H1 (cell line): ENCODE measurements around the gene TRAPPC6A. TPM values are rescaled to one million over a fixed set of nuclear protein-coding genes. Genes with fewer than 3 reads are reported as not detected.

Experiments
- CTCF ChIA-PET: fragments of 300-600 bp; sonication (Branson Sonifier 250); formaldehyde crosslinking; loops from one replicate; lab custom pipeline; 2021; ENCODE audit not compliant: partially characterized antibody; lab: Charles Lee
- POLR2A ChIA-PET: fragments of 300-600 bp; sonication (Branson Sonifier 250); formaldehyde crosslinking; loops from one replicate; lab custom pipeline; 2021; ENCODE audit warnings: inconsistent platforms; ENCODE audit not compliant: partially characterized antibody; lab: Charles Lee
- DNase-seq, 2 experiments: peaks; one replicate each; pipeline versions ENCODE4 v3.0.0 to v3.0.0-alpha.2; 2010 to 2022; ENCODE audit warnings: low spot score in 2 of 2, low read depth in 1 of 2, mixed read lengths in 1 of 2
- FAIRE-seq: peaks from 2 replicates; lab custom pipeline; 2011; peaks lifted over from hg19 to GRCh38; lab: Jason Lieb, UNC
- H2AFZ ChIP-seq: 2 replicates; pipeline ENCODE4 v1.8.1; 2012; ENCODE audit warnings: low read length, inconsistent platforms
- H2AK5ac ChIP-seq: 2 replicates; pipeline ENCODE4 v1.6.1; 2013; ENCODE audit warnings: low read depth, low read length
- H2BK120ac ChIP-seq: replicated peaks from 2 replicates; pipeline ENCODE3; 2013; ENCODE audit warnings: low read depth, low read length, inconsistent platforms
- H2BK12ac ChIP-seq: 2 replicates; pipeline ENCODE4 v1.6.1; 2013; ENCODE audit warnings: low read depth, low read length
- H2BK15ac ChIP-seq: 2 replicates; pipeline ENCODE4 v1.6.1; 2013; ENCODE audit warnings: low read length
- H2BK20ac ChIP-seq: 2 replicates; pipeline ENCODE4 v1.6.1; 2013; ENCODE audit warnings: low read length
- H2BK5ac ChIP-seq: 2 replicates; pipeline ENCODE4 v1.6.1; 2013; ENCODE audit warnings: low read depth, low read length
- H3K14ac ChIP-seq: 2 replicates; pipeline ENCODE4 v1.6.1; 2013; ENCODE audit warnings: inconsistent platforms; ENCODE audit not compliant: insufficient read length
- H3K18ac ChIP-seq: 2 replicates; pipeline ENCODE4 v1.6.1; 2013; ENCODE audit warnings: low read length; ENCODE audit errors: extremely low read depth
- H3K23ac ChIP-seq: 2 replicates; pipeline ENCODE4 v1.6.1; 2013; ENCODE audit warnings: inconsistent platforms; ENCODE audit not compliant: insufficient read length
- H3K23me2 ChIP-seq: 2 replicates; pipeline ENCODE4 v1.6.1; 2013; ENCODE audit warnings: low read depth, low read length
- H3K27ac ChIP-seq: 2 replicates; pipeline ENCODE4 v1.6.1; 2011; ENCODE audit warnings: low read depth, low read length, inconsistent platforms
- H3K27me3 ChIP-seq, 4 experiments: replicated peaks in 1 of 4; 1 replicate in 1 of 4; 2 replicates in 3 of 4; pipeline versions ENCODE4 v1.6.1 to v1.8.1; 2011 to 2013; ENCODE audit warnings: low read length in 3 of 4, mild to moderate bottlenecking in 3 of 4, inconsistent platforms in 2 of 4, mixed read lengths in 2 of 4, moderate library complexity in 1 of 4; ENCODE audit not compliant: control insufficient read depth in 3 of 4, insufficient read depth in 3 of 4; ENCODE audit errors: extremely low read depth in 1 of 4
- H3K36me3 ChIP-seq, 4 experiments: 2 replicates each; pipeline versions ENCODE4 v1.6.1 to v1.8.1; 2011 to 2013; ENCODE audit warnings: mild to moderate bottlenecking in 4 of 4, low read length in 3 of 4, moderate library complexity in 2 of 4, control low read depth in 1 of 4, inconsistent platforms in 1 of 4; ENCODE audit not compliant: insufficient read depth in 4 of 4, control insufficient read depth in 2 of 4
- H3K4ac ChIP-seq: replicated peaks from 2 replicates; pipeline ENCODE3; 2013; ENCODE audit warnings: low read length, low read depth, mixed read lengths, inconsistent platforms; ENCODE audit not compliant: insufficient read length
- H3K4me1 ChIP-seq, 4 experiments: replicated peaks in 1 of 4; 1 replicate in 1 of 4; 2 replicates in 3 of 4; pipeline versions ENCODE4 v1.6.1 to v1.8.1; 2011 to 2013; ENCODE audit warnings: low read length in 3 of 4, inconsistent platforms in 2 of 4, mixed read lengths in 1 of 4; ENCODE audit not compliant: insufficient read depth in 4 of 4, control insufficient read depth in 3 of 4
- H3K4me2 ChIP-seq, 2 experiments: 2 replicates each; pipeline versions ENCODE4 v1.6.1 to v1.8.1; 2011 to 2013; ENCODE audit warnings: low read depth in 2 of 2, low read length in 2 of 2, control low read depth in 1 of 2, inconsistent platforms in 1 of 2, mild to moderate bottlenecking in 1 of 2; ENCODE audit not compliant: insufficient read depth in 1 of 2
- H3K4me3 ChIP-seq, 4 experiments: fragments of 200-600, 300-600 bp in 1 of 4; sonication (generic), shearing (Covaris generic), sonication (Bioruptor Twin) in 1 of 4; 2 replicates each; pipeline versions ENCODE4 v1.5.1 to v1.8.1; 2011 to 2016; ENCODE audit warnings: low read length in 4 of 4, low read depth in 3 of 4, control low read depth in 2 of 4, inconsistent platforms in 2 of 4, mild to moderate bottlenecking in 2 of 4, mixed read lengths in 1 of 4, moderate library complexity in 1 of 4; ENCODE audit not compliant: insufficient read depth in 2 of 4; ENCODE audit errors: extremely low read depth in 1 of 4
- H3K56ac ChIP-seq: replicated peaks from 2 replicates; pipeline ENCODE3; 2013; ENCODE audit warnings: low read depth, mild to moderate bottlenecking, mixed read lengths, low read length, inconsistent platforms; ENCODE audit not compliant: insufficient read length
- H3K79me1 ChIP-seq: 2 replicates; pipeline ENCODE4 v1.6.1; 2013; ENCODE audit warnings: low read depth, low read length, control low read depth
- H3K79me2 ChIP-seq, 2 experiments: 2 replicates each; pipeline versions ENCODE4 v1.6.1 to v1.8.1; 2012 to 2013; ENCODE audit warnings: low read length in 2 of 2, mild to moderate bottlenecking in 2 of 2, inconsistent platforms in 1 of 2; ENCODE audit not compliant: insufficient read depth in 2 of 2, control insufficient read depth in 1 of 2
- H3K9ac ChIP-seq, 4 experiments: replicated peaks in 1 of 4; 1 replicate in 1 of 4; 2 replicates in 3 of 4; pipeline versions ENCODE4 v1.6.1 to v1.8.1; 2011 to 2013; ENCODE audit warnings: low read depth in 3 of 4, low read length in 3 of 4, control low read depth in 2 of 4, mild to moderate bottlenecking in 2 of 4, moderate library complexity in 2 of 4, inconsistent platforms in 1 of 4; ENCODE audit errors: extremely low read depth in 1 of 4
- H3K9me3 ChIP-seq, 2 experiments: 2 replicates each; pipeline versions ENCODE4 v1.6.1 to v1.8.1; 2012 to 2013; ENCODE audit warnings: mild to moderate bottlenecking in 2 of 2, moderate library complexity in 2 of 2, control low read depth in 1 of 2, inconsistent platforms in 1 of 2, low read depth in 1 of 2, low read length in 1 of 2, mixed read lengths in 1 of 2; ENCODE audit not compliant: insufficient read depth in 2 of 2
- H4K20me1 ChIP-seq, 2 experiments: replicated peaks in 1 of 2; 2 replicates each; pipeline versions ENCODE3 to v1.8.1; 2011 to 2013; ENCODE audit warnings: inconsistent platforms in 2 of 2, low read length in 2 of 2, mild to moderate bottlenecking in 1 of 2; ENCODE audit not compliant: insufficient read depth in 2 of 2, control insufficient read depth in 1 of 2
- H4K5ac ChIP-seq: 2 replicates; pipeline ENCODE4 v1.6.1; 2013; ENCODE audit warnings: low read length, low read depth, mixed read lengths, inconsistent platforms; ENCODE audit not compliant: insufficient read length
- H4K8ac ChIP-seq: 2 replicates; pipeline ENCODE4 v1.8.0; 2013; ENCODE audit warnings: mild to moderate bottlenecking, moderate library complexity, low read length, inconsistent platforms; ENCODE audit not compliant: insufficient read depth; ENCODE audit errors: extremely low read depth
- H4K91ac ChIP-seq: replicated peaks from 2 replicates; pipeline ENCODE3; 2013; ENCODE audit warnings: low read length, mixed read lengths, inconsistent platforms; ENCODE audit not compliant: insufficient read length
- WGBS, 2 experiments: shearing (Covaris generic) in 1 of 2; methylation state at CpG; one replicate each; pipeline versions ENCODE4 v1.1.6 to v1.1.7; 2013 to 2015; ENCODE audit warnings: low lambda C conversion rate in 2 of 2, mixed read lengths in 2 of 2, inconsistent platforms in 1 of 2, low coverage in 1 of 2, missing lambda C conversion rate in 1 of 2; ENCODE audit not compliant: insufficient replicate concordance in 2 of 2, insufficient coverage in 1 of 2, insufficient read length in 1 of 2; ENCODE audit errors: extremely low coverage in 1 of 2, missing lambda C conversion rate in 1 of 2; 5-methylcytosine and 5-hydroxymethylcytosine counted together
- polyA plus RNA-seq, 7 experiments: library from polyadenylated mRNA; depleted of rRNA in 3 of 7; stranded (reverse) in 5 of 7; unstranded in 2 of 7; fragments of >200 nt in 5 of 7; fragments of 200-250 nt in 2 of 7; gene quantifications; 1 replicate in 5 of 7; 2 replicates in 1 of 7; 4 replicates in 1 of 7; pipeline versions ENCODE4 v1.2.1 to v1.2.3, GENCODE V29; 2011 to 2013; ENCODE audit warnings: missing spikeins in 2 of 7, mixed read lengths in 2 of 7
- total RNA-seq: library from RNA; stranded (reverse); fragmentation: NEBNext Ultra II Directional; extraction: Animal tissue kit (Norgen Biotek cat#: 25700); gene quantifications from 2 replicates; pipeline ENCODE4 v1.2.1, GENCODE V29; 2021

TRAPPC6A gene
- total and polyA plus RNA-seq, 2 of the 8 experiments (the other 6 are each of a cell fraction or from before 2014, with no cell fraction given): 31.8 to 130 TPM

DNA sequence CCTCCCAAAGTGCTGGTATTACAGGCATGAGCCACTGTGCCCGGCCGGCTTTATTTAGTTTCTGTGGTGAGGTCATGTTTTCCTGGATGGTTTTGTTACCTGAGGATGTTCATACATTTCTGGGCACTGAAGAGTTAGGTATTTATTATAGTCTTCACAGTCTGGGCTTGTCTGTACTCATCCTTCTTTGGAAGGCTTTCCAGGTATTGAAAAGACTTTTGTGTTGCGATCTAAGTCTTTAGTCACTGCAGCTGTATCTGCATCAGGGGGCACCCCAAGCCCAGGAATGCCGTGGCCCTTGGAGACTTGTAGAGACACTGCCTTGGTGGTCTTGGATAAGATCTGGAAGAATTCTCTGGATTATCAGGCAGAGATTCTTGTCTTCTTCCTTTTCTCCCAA lies 13.3 kb upstream of the TRAPPC6A start:
- H2AFZ ChIP-seq: no peak overlapping the region; the same call in 1 of the 2 replicates
- WGBS, 2 experiments: 89% methylated on average over 4 of the region's 4 CpGs; no CpG with 5 or more reads in 1 of the 2 experiments
- no peak for FAIRE-seq

More for the DNA sequence above, 13.3 kb upstream of the TRAPPC6A start:
- Histone ChIP-seq H3K9ac (no peak overlapping the region), H3K4me3 (no peak overlapping the region), H3K4me1 (peaks cover 0 to 3% (median 2%) of the 10 kb centered on the region in 4 experiments; a peak in 3 of 7 replicates), H4K5ac (no peak overlapping the region), H3K56ac (no peak overlapping the region), H3K27me3 (no peaks in the 10 kb centered on the region; a peak in 1 of 7 replicates), H4K20me1 (no peaks in the 10 kb centered on the region), H3K14ac (no peak overlapping the region), H2AK5ac (no peak overlapping the region), H3K36me3 (no peaks in the 10 kb centered on the region), H4K8ac (no peak overlapping the region), H3K4ac (no peak overlapping the region), H2BK5ac (no peak overlapping the region), H3K79me2 (no peaks in the 10 kb centered on the region), H2BK120ac (no peak overlapping the region), H3K9me3 (no peaks in the 10 kb centered on the region), H3K23ac (no peak overlapping the region), H3K23me2 (no peaks in the 10 kb centered on the region), H3K18ac (no peak overlapping the region), H4K91ac (no peak overlapping the region), H3K27ac (no peak overlapping the region), H3K79me1 (no peaks in the 10 kb centered on the region), H2BK20ac (no peak overlapping the region), H2BK15ac (no peak overlapping the region), H2BK12ac (no peak overlapping the region), H3K4me2 (no peak overlapping the region)
- ChIA-PET POLR2A (interaction anchor here (0.6 to 0.7 kb wide), 3 partner anchors 12 to 127 kb away, joined by 3 to 4 read pairs (median 4); no protein-coding TSS in a partner anchor), CTCF (interaction anchor here (0.6 to 2.8 kb wide), 6 partner anchors 9 to 147 kb away, joined by 3 to 15 read pairs (median 5); no protein-coding TSS in a partner anchor)
- DNase-seq: no peak
